Colonic mucosa (tissue), 4 donors: Measurements from ENCODE around the gene SH2D3C. TPM values are rescaled to one million over a fixed set of nuclear protein-coding genes. Genes with fewer than 3 reads are reported as not detected.

Experiments
- DNase-seq: peaks from one replicate; pipeline ENCODE4 v3.0.0-alpha.2; 2020
- H3K27ac ChIP-seq: fragments of 200-600 bp; one replicate; pipeline ENCODE4 v1.8.0; 2021
- H3K27me3 ChIP-seq: fragments of 200-600 bp; one replicate; pipeline ENCODE4 v1.8.0; 2021
- H3K36me3 ChIP-seq: fragments of 200-600 bp; one replicate; pipeline ENCODE4 v1.8.0; 2021
- H3K4me1 ChIP-seq: fragments of 200-600 bp; one replicate; pipeline ENCODE4 v1.8.0; 2021; ENCODE audit warnings: mild to moderate bottlenecking
- H3K4me3 ChIP-seq: fragments of 200-600 bp; one replicate; pipeline ENCODE4 v1.8.0; 2021
- H3K9ac ChIP-seq, 2 donors: one replicate each; pipeline ENCODE4 v1.7.0; 2013; ENCODE audit warnings: control low read depth in 2 of 2, low read depth in 2 of 2, low read length in 2 of 2
- H3K9me3 ChIP-seq: fragments of 200-600 bp; one replicate; pipeline ENCODE4 v1.8.0; 2021
- intact Hi-C: fragments of 100-400 bp; cut with DNase I; formaldehyde crosslinking; loops from one replicate; pipeline ENCODE4 v1.14.1; 2022
- total RNA-seq, 2 donors: library from RNA; stranded (reverse); fragmentation: NEBNext Ultra II Directional in 1 of 2; extraction: Animal tissue kit (Norgen Biotek cat#: 25700) in 1 of 2; gene quantifications; one replicate each; pipeline ENCODE4 v1.2.1, GENCODE V29; 2021
- TF ChIP-seq, protein P1 (sequence below): fragments of 200-600 bp; IDR thresholded peaks from one replicate; pipeline ENCODE4 v1.8.0; 2022; ENCODE audit warnings: antibody characterized with exemption, mild to moderate bottlenecking
- donor health status: healthy.
- donor health status: DM: no; HTN: no; CAD: no.
- donor health status: DM: no; HTN: no; CAD: no.

The SH2D3C gene
- total RNA-seq, 2 donors from 2014 or later = 3.5 TPM

DNA sequence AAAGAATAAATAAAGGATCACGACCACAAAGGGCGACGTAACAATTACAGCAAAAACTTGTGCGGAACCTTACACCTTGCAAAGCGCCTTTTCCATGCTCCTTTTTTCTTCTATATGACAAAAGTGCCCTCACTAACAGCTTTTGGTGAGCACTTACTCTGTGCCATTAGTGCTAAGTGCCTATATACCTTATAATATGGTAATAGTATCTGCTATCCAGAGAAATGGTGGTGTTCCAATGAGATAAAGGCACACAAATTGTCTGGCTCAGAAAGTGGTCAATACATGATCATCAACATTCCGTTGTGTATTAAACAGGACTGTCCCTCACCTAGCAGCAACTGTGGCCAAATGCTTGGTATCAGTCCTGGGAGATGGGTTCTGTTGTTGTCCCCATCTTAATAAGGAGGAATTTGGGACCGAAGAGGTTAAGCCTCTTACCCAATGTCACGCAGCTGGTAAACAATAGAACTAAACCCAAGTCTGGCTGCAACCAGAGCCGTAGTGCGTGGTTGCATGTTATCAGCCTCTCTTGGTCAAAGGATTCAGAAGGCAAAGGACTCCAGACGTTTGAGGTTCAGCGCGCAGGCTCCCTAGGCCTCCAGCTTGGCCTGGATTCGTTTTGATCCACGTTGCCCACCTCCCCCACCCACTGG lies 42.8 kb downstream of the SH2D3C start:
- no peak for DNase-seq
- Histone ChIP-seq H3K4me1 (peaks cover 7% of the 10 kb centered on the region), H3K27ac (no peak overlapping the region), H3K9ac (no peak overlapping the region), H3K9me3 (no peaks in the 10 kb centered on the region), H3K36me3 (no peaks in the 10 kb centered on the region), H3K27me3 (no peaks in the 10 kb centered on the region), H3K4me3 (no peak overlapping the region)
- TF ChIP-seq, protein P1, sequence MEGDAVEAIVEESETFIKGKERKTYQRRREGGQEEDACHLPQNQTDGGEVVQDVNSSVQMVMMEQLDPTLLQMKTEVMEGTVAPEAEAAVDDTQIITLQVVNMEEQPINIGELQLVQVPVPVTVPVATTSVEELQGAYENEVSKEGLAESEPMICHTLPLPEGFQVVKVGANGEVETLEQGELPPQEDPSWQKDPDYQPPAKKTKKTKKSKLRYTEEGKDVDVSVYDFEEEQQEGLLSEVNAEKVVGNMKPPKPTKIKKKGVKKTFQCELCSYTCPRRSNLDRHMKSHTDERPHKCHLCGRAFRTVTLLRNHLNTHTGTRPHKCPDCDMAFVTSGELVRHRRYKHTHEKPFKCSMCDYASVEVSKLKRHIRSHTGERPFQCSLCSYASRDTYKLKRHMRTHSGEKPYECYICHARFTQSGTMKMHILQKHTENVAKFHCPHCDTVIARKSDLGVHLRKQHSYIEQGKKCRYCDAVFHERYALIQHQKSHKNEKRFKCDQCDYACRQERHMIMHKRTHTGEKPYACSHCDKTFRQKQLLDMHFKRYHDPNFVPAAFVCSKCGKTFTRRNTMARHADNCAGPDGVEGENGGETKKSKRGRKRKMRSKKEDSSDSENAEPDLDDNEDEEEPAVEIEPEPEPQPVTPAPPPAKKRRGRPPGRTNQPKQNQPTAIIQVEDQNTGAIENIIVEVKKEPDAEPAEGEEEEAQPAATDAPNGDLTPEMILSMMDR = no peak
- intact Hi-C loops = loop anchor here (2.0 to 10.0 kb wide), 5 partner anchors 49 to 231 kb away; no protein-coding TSS in a partner anchor

DNA sequence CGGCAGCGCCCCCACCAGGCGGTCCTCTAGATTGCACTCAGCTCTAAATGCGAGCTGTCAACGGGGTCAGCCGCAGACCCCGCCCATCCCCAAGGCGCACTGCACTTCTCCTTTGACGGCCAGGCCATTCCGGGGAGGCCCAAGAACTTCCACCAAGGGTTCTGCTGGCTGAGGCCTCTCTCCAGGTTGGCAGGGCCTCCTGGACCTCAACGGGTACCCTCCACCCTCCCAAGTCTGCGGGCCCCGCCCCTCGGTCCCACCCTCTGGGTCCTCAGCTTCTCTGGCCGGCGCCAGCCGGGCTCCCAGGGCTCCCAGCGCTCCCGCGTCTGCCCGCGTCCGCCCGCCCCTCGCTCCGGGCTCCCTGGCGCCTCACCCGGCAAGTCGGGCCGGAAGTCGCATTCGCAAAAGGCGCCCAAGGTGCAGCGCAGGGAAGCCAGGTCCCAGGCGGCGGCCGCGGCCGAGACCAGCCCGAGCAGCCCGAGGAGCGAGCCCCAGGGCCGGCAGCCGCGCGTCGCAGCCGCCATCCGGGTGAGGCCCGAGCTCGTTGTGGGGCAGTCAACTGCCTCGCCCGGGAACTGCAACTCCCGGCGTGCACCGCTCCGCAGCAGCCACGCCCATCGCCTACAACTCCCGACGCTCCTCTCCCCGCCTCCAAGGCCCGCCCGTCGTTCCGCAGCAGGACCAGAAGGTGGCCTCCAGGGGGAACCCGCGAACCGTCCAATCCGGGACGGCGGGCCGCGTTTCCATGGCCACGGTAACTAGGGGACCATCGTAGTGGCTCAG lies 43.5 kb downstream of the SH2D3C start, which contains the start of gene TOR2A:
TOR2A (minus strand) TSS at position 548 of the 783 bp plus-strand sequence; CDS start at position 524, 24 bp downstream.
- peak; percentile 98 for DNase-seq
- Histone ChIP-seq H3K27me3 (no peaks in the 10 kb centered on the region), H3K9me3 (no peaks in the 10 kb centered on the region), H3K4me3 (peak within 1 kb of the TSS; percentile 88), H3K4me1 (peaks cover 7% of the 10 kb centered on the region), H3K36me3 (no peaks in the 10 kb centered on the region), H3K27ac (peak within 1 kb of the TSS; percentile 97), H3K9ac (peak within 1 kb of the TSS; percentile 65 to 84)
- intact Hi-C loops = loop anchor here (2.0 to 10.0 kb wide), 5 partner anchors 50 to 230 kb away; no protein-coding TSS in a partner anchor
- TF ChIP-seq, protein P1 = peak; percentile 94

DNA sequence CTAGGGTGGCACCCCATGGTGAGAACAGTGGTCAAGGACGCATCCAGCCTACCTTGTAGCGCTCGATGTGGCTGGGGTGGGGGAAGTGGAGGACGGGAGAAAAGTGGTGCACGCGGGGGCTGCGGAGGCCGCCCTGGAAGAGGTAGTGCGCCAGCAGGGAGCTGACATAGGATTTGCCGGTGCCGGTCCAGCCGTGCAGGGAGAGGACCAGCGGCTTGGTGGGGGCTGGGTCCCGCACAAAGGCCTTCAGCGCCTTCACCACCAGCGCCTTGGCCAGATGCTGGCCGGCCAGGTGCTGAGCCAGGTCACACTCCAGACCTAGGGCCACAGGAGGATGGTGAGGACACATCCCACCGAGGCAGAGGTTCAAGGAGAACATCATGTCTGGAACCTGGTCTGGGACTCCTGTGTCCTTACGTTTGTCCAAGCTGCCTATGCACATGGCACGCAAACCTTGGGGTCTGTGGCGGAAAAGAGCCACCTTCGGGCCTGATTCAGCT lies 44.2 kb downstream of the SH2D3C start:
- Histone ChIP-seq H3K4me3 (peak overlapping the region; percentile 88), H3K9ac (peak overlapping the region; percentile 33 to 65), H3K27ac (peak overlapping the region; percentile 97), H3K36me3 (no peaks in the 10 kb centered on the region), H3K4me1 (peaks cover 7% of the 10 kb centered on the region), H3K27me3 (no peaks in the 10 kb centered on the region), H3K9me3 (no peaks in the 10 kb centered on the region)
- TF ChIP-seq, protein P1 = no peak
- intact Hi-C loops = loop anchor here (2.0 to 10.0 kb wide), 4 partner anchors 51 to 229 kb away; no protein-coding TSS in a partner anchor
- no peak for DNase-seq

DNA sequence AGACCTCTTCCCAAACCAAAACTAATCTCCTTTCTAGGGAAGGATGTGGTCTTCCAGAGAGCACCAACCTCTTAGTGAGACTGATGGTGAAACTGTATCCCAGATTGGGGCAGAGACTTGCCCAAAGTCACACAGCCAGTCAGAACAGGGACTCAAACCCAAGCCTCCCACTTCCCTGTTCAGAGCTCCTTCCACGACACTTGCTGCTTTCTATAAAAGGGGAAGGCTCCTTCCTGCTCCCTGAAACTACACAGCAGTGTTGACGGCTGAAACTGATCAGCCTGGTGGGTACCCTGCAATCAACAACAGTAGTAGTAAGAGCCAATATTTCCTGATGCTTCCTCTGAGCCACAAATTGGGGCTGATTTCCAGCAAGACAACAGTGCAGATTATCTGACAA lies 44.9 kb downstream of the SH2D3C start:
- no peak overlapping the region for H3K27ac ChIP-seq
- TF ChIP-seq, protein P1 = no peak
- H3K9me3 ChIP-seq = no peaks in the 10 kb centered on the region
- no peak overlapping the region for H3K4me3 ChIP-seq
- no peak overlapping the region for H3K9ac ChIP-seq
- intact Hi-C loops = loop anchor here (2.0 to 10.0 kb wide), 4 partner anchors 51 to 229 kb away; no protein-coding TSS in a partner anchor
- H3K4me1 ChIP-seq = peaks cover 7% of the 10 kb centered on the region
- no peak for DNase-seq
- H3K27me3 ChIP-seq = no peaks in the 10 kb centered on the region
- no peaks in the 10 kb centered on the region for H3K36me3 ChIP-seq

DNA sequence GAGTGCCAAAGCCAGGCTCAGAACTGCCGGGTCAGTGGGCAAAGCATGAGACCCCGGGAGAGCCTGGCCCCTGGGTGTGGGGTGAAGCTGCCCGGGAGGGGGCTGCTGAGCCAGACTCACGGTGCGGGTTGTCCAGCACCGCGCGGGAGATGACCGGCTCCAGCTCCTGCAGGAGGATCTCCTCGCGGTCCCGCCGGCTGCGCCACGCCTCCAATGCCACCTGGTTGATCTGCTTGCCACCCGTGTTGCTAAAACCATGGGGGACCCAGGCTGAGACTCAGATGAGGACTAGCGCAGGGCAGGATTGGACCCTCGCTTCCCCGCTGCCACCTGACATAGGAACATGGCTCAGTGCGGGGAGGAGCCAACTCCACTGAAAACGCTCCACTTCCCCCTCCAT lies 46.0 kb downstream of the SH2D3C start:
- no peaks in the 10 kb centered on the region for H3K36me3 ChIP-seq
- H3K27ac ChIP-seq = no peak overlapping the region
- peaks cover 7% of the 10 kb centered on the region for H3K4me1 ChIP-seq
- H3K9ac ChIP-seq = no peak overlapping the region
- intact Hi-C loops = loop anchor here (10.0 kb wide), 1 partner anchor 228 kb away; no protein-coding TSS in a partner anchor
- no peaks in the 10 kb centered on the region for H3K27me3 ChIP-seq
- no peak overlapping the region for H3K4me3 ChIP-seq
- TF ChIP-seq, protein P1 = no peak
- no peak for DNase-seq
- H3K9me3 ChIP-seq = no peaks in the 10 kb centered on the region
